Gastrocnemius medialis (tissue), 4 donors: ENCODE measurements around the gene ZNRD2. TPM values are rescaled to one million over a fixed set of nuclear protein-coding genes. Genes with fewer than 3 reads are reported as not detected.

Experiments
- ATAC-seq, 2 donors: fragments of 150-250 bp; one replicate each; pipeline ENCODE4 v1.9.1; 2016
- DNase-seq, 2 donors: peaks; one replicate each; pipeline ENCODE4 v3.0.0-alpha.2; 2019
- H3K27ac ChIP-seq, 4 donors: fragments of 200-600 bp; sonication (generic); 1 replicate in 1 of 4; 2 replicates in 3 of 4; pipeline ENCODE4 v1.5.1; 2016 to 2018; ENCODE audit warnings: mild to moderate bottlenecking in 2 of 4, moderate library complexity in 1 of 4
- H3K27me3 ChIP-seq, 3 donors: fragments of 200-600 bp; sonication (generic) in 2 of 3; 1 replicate in 1 of 3; 2 replicates in 2 of 3; pipeline versions ENCODE4 v1.5.1 to v1.6.0; 2016 to 2019; ENCODE audit warnings: mild to moderate bottlenecking in 1 of 3, moderate library complexity in 1 of 3
- H3K36me3 ChIP-seq, 2 donors: fragments of 200-600 bp; sonication (generic) in 1 of 2; one replicate each; pipeline ENCODE4 v1.5.1; 2017 to 2018
- H3K4me1 ChIP-seq, 2 donors: fragments of 200-600 bp; sonication (generic) in 1 of 2; one replicate each; pipeline ENCODE4 v1.5.1; 2016 to 2017; ENCODE audit warnings: mild to moderate bottlenecking in 2 of 2
- H3K4me3 ChIP-seq, 4 donors: fragments of 200-600 bp; sonication (generic) in 3 of 4; 1 replicate in 1 of 4; 2 replicates in 3 of 4; pipeline ENCODE4 v1.5.1; 2016 to 2019; ENCODE audit warnings: mild to moderate bottlenecking in 2 of 4
- H3K9me3 ChIP-seq, 3 donors: fragments of 200-600 bp; sonication (generic) in 2 of 3; 1 replicate in 1 of 3; 2 replicates in 2 of 3; pipeline ENCODE4 v1.5.1; 2016 to 2019
- CTCF ChIP-seq, 5 experiments: fragments of 450-650 bp in 3 of 5; fragments of 200-600 bp in 2 of 5; sonication (generic) in 2 of 5; IDR thresholded peaks in 4 of 5; conservative IDR thresholded peaks in 1 of 5; 1 replicate in 4 of 5; 2 replicates in 1 of 5; pipeline ENCODE4 v1.5.1; 2016 to 2019; ENCODE audit warnings: antibody characterized with exemption in 5 of 5, mild to moderate bottlenecking in 3 of 5, moderate library complexity in 3 of 5
- POLR2A ChIP-seq, 2 donors: fragments of 450-650 bp; IDR thresholded peaks; one replicate each; pipeline ENCODE4 v1.6.1; 2017; ENCODE audit warnings: antibody characterized with exemption in 2 of 2, mild to moderate bottlenecking in 2 of 2, moderate library complexity in 2 of 2
- in situ Hi-C, 4 donors: fragments of 200-750 bp; cut with MboI; loops; one replicate each; pipeline versions ENCODE4 v1.15.0 to v1.8.0; 2017; ENCODE audit warnings: low sequenced_read_pairs in 4 of 4
- intact Hi-C: fragments of 100-400 bp; cut with DNase I; formaldehyde crosslinking; loops from one replicate; pipeline ENCODE4 v1.15.1; 2023; ENCODE audit warnings: low total_unique reads
- total RNA-seq, 4 donors: library from RNA; depleted of rRNA; stranded (reverse); fragments of >200 nt; gene quantifications; one replicate each; pipeline versions ENCODE4 v1.1.0 to v1.2.3, GENCODE V29; 2016

Gene ZNRD2
- total RNA-seq, 4 donors from 2014 or later, result 54.7 to 99.4 (median 75.3) TPM

GRCh38 chr11:65536412-65537295 is 33.6 kb upstream of the ZNRD2 start:
- no peaks in the 10 kb centered on the region for H3K9me3 ChIP-seq
- H3K4me3 ChIP-seq, result no peak overlapping the region
- TF ChIP-seq CTCF (IDR thresholded peaks at IDR 0.05 in 4 of 5, conservative IDR thresholded peaks at IDR 0.05 in 1 of 5) (no peak), POLR2A (IDR thresholded peaks at IDR 0.05) (no peak)
- H3K36me3 ChIP-seq, result peaks cover 0 to 45% of the 10 kb centered on the region in 2 donors
- H3K27ac ChIP-seq, result no peak overlapping the region
- intact Hi-C loops, result no loop called here
- ATAC-seq (no peak), DNase-seq (no peak)
- H3K27me3 ChIP-seq, result no peaks in the 10 kb centered on the region
- H3K4me1 ChIP-seq, result peaks cover 7 to 15% of the 10 kb centered on the region in 2 donors
- in situ Hi-C loops, result no loop called here

GRCh38 chr11:65537296-65537597 is 33.0 kb upstream of the ZNRD2 start:
- no peak overlapping the region for H3K27ac ChIP-seq
- TF ChIP-seq CTCF (IDR thresholded peaks at IDR 0.05 in 4 of 5, conservative IDR thresholded peaks at IDR 0.05 in 1 of 5) (no peak), POLR2A (IDR thresholded peaks at IDR 0.05) (no peak)
- no peaks in the 10 kb centered on the region for H3K9me3 ChIP-seq
- intact Hi-C loops, result no loop called here
- H3K4me3 ChIP-seq, result no peak overlapping the region
- ATAC-seq, result no peak
- in situ Hi-C loops, result no loop called here
- H3K4me1 ChIP-seq, result peaks cover 7 to 16% of the 10 kb centered on the region in 2 donors
- DNase-seq, result no peak
- peaks cover 0 to 39% of the 10 kb centered on the region in 2 donors for H3K36me3 ChIP-seq
- H3K27me3 ChIP-seq, result no peaks in the 10 kb centered on the region

- no peaks in the 10 kb centered on the region for H3K27me3 ChIP-seq
- peaks cover 7 to 16% of the 10 kb centered on the region in 2 donors for H3K4me1 ChIP-seq
- in situ Hi-C loops, result no loop called here
- intact Hi-C loops, result no loop called here
- no peak overlapping the region for H3K27ac ChIP-seq
- no peak for TF ChIP-seq POLR2A (IDR thresholded peaks at IDR 0.05)
- TF ChIP-seq CTCF (IDR thresholded peaks at IDR 0.05 in 4 of 5, conservative IDR thresholded peaks at IDR 0.05 in 1 of 5), result no peak
- no peak overlapping the region for H3K4me3 ChIP-seq
- peaks cover 0 to 34% of the 10 kb centered on the region in 2 donors for H3K36me3 ChIP-seq
- no peak for DNase-seq
- no peaks in the 10 kb centered on the region for H3K9me3 ChIP-seq
- ATAC-seq, result no peak
These were observed 32.6 kb upstream of the ZNRD2 start for GRCh38 chr11:65537620-65538231.

GRCh38 chr11:65538232-65538914 is 31.9 kb upstream of the ZNRD2 start:
- TF ChIP-seq POLR2A (IDR thresholded peaks at IDR 0.05), result no peak
- no peak for TF ChIP-seq CTCF (IDR thresholded peaks at IDR 0.05 in 4 of 5, conservative IDR thresholded peaks at IDR 0.05 in 1 of 5)
- Histone ChIP-seq H3K4me3 (no peak overlapping the region), H3K9me3 (no peaks in the 10 kb centered on the region), H3K27me3 (no peaks in the 10 kb centered on the region), H3K4me1 (peaks cover 7 to 16% of the 10 kb centered on the region in 2 donors), H3K36me3 (peaks cover 0 to 28% of the 10 kb centered on the region in 2 donors), H3K27ac (no peak overlapping the region)
- ATAC-seq (no peak), DNase-seq (no peak)
- in situ Hi-C loops, result no loop called here
- intact Hi-C loops, result no loop called here
